Subcutaneous adipose tissue (tissue), 4 donors: ENCODE measurements around the gene SCRT2. TPM values are rescaled to one million over a fixed set of nuclear protein-coding genes. Genes with fewer than 3 reads are reported as not detected.

Source experiments
- CTCF ChIP-seq: fragments of 450-650 bp; IDR thresholded peaks from one replicate; pipeline ENCODE4 v1.5.1; 2016; ENCODE audit warnings: low read depth, mild to moderate bottlenecking, control low read depth, antibody characterized with exemption, moderate library complexity
- total RNA-seq, 4 donors: library from RNA; depleted of rRNA; stranded (reverse); fragments of >200 nt; gene quantifications; one replicate each; pipeline ENCODE4 v1.1.0, GENCODE V29; 2016

The SCRT2 gene
- total RNA-seq, 4 donors from 2014 or later, result not detected

- TF ChIP-seq CTCF, result no peak
Observed at GRCh38 chr20:621125-621756, 54.4 kb downstream of the SCRT2 start.

GRCh38 chr20:620246-620645, 55.4 kb downstream of the SCRT2 start:
- TF ChIP-seq CTCF, result no peak

- TF ChIP-seq CTCF, result no peak
Observed at GRCh38 chr20:618980-619379, 56.6 kb downstream of the SCRT2 start.

GRCh38 chr20:617934-618690, 57.5 kb downstream of the SCRT2 start:
- no peak for TF ChIP-seq CTCF

GRCh38 chr20:615514-615913, 60.1 kb downstream of the SCRT2 start:
- TF ChIP-seq CTCF, result no peak

GRCh38 chr20:611843-612185, 63.8 kb downstream of the SCRT2 start:
- TF ChIP-seq CTCF, result no peak

Other genes starting within 250 kb of the SCRT2 start
- 10 to 100 TPM; 36.9 to 54.5 (median 44.6) TPM for gene TBC1D20, start 213.3 kb downstream of the SCRT2 start, total RNA-seq
- gene CSNK2A1, start 132.0 kb downstream of the SCRT2 start, total RNA-seq, result 100 to 1,000 TPM in 1 of 4 donors, 10 to 100 TPM in 3; 63.0 to 103 (median 78.3) TPM
- gene TCF15, start 65.5 kb downstream of the SCRT2 start, total RNA-seq, result 1 to 10 TPM in 3 of 4 donors, under 1 TPM in 1; 0.34 to 3.4 (median 2.3) TPM
- gene SRXN1, start 22.6 kb downstream of the SCRT2 start, total RNA-seq, result 10 to 100 TPM; 13.4 to 24.0 (median 22.7) TPM
- under 1 TPM; 0.33 to 0.66 (median 0.45) TPM for gene SLC52A3, start 92.7 kb upstream of the SCRT2 start, total RNA-seq
- 1 to 10 TPM in 3 of 4 donors, not detected in 1; 2.7 to 4.6 (median 2.8) TPM for gene FAM110A, start 157.9 kb upstream of the SCRT2 start, total RNA-seq
- gene ANGPT4, start 240.5 kb upstream of the SCRT2 start, total RNA-seq, result 100 to 1,000 TPM in 1 of 4 donors, 10 to 100 TPM in 1, 1 to 10 TPM in 2; 2.3 to 106 (median 8.7) TPM